HFFc6 (cell line): Measurements from ENCODE around the gene SLC35B3. TPM values are rescaled to one million over a fixed set of nuclear protein-coding genes. Genes with fewer than 3 reads are reported as not detected.

Experiments
- DNase-seq: peaks from one replicate; pipeline ENCODE4 v3.0.0-alpha.2; 2018
- H3K27ac Mint-ChIP-seq: 2 replicates; pipeline ENCODE4 v1.8.0; 2020; ENCODE audit warnings: mild to moderate bottlenecking, mixed read lengths
- H3K27me3 Mint-ChIP-seq: 2 replicates; pipeline ENCODE4 v1.8.0; 2021; ENCODE audit warnings: mild to moderate bottlenecking, moderate library complexity, mixed read lengths; ENCODE audit not compliant: insufficient read depth
- H3K36me3 Mint-ChIP-seq: 2 replicates; pipeline ENCODE4 v1.8.0; 2021; ENCODE audit warnings: low read depth, mixed read lengths
- H3K4me1 Mint-ChIP-seq: 2 replicates; pipeline ENCODE4 v1.8.0; 2020; ENCODE audit warnings: low read depth, mixed read lengths
- H3K4me3 Mint-ChIP-seq: 2 replicates; pipeline ENCODE4 v1.8.0; 2020; ENCODE audit warnings: mild to moderate bottlenecking, moderate library complexity, mixed read lengths
- H3K9me3 Mint-ChIP-seq: 2 replicates; pipeline ENCODE4 v1.8.0; 2020; ENCODE audit warnings: mild to moderate bottlenecking, mixed read lengths
- CTCF ChIP-seq: fragments of 200-600 bp; sonication (generic); IDR thresholded peaks from 2 replicates; pipeline ENCODE4 v1.5.0; 2021; ENCODE audit warnings: antibody characterized with exemption, mild to moderate bottlenecking
- total RNA-seq, 6 experiments: library from RNA; stranded (reverse); fragmentation: NEBNext Ultra II Directional; extraction: Animal tissue kit (Norgen Biotek cat#: 25700); gene quantifications; 2 replicates in 1 of 6; 3 replicates in 5 of 6; pipeline ENCODE4 v1.2.3, GENCODE V29; 2021

SLC35B3 gene
- total RNA-seq, 6 experiments from 2014 or later = 23.3 to 30.0 (median 27.4) TPM

GRCh38 chr6:8391934-8392333, 43.4 kb downstream of the SLC35B3 start:
- Mint-ChIP-seq H3K4me3 (no peak overlapping the region), H3K27me3 (peaks cover 1% of the 10 kb centered on the region; the same call in 1 of the 2 replicates), H3K36me3 (no peaks in the 10 kb centered on the region), H3K4me1 (no peaks in the 10 kb centered on the region), H3K9me3 (no peaks in the 10 kb centered on the region), H3K27ac (no peak overlapping the region)
- TF ChIP-seq CTCF = no peak
- no peak for DNase-seq

- Mint-ChIP-seq H3K27ac (no peak overlapping the region), H3K4me1 (no peaks in the 10 kb centered on the region), H3K27me3 (no peaks in the 10 kb centered on the region), H3K36me3 (no peaks in the 10 kb centered on the region), H3K9me3 (no peaks in the 10 kb centered on the region; the same call in 1 of the 2 replicates), H3K4me3 (no peak overlapping the region)
- DNase-seq = no peak
- TF ChIP-seq CTCF = no peak
Measured at GRCh38 chr6:8389036-8389818, 46.1 kb downstream of the SLC35B3 start.

- no peaks in the 10 kb centered on the region for H3K36me3 Mint-ChIP-seq
- no peaks in the 10 kb centered on the region for H3K4me1 Mint-ChIP-seq
- no peaks in the 10 kb centered on the region for H3K27me3 Mint-ChIP-seq
- peaks cover under 1% of the 10 kb centered on the region; the same call in 1 of the 2 replicates for H3K9me3 Mint-ChIP-seq
- no peak overlapping the region for H3K4me3 Mint-ChIP-seq
- DNase-seq = no peak
- no peak for TF ChIP-seq CTCF
- no peak overlapping the region for H3K27ac Mint-ChIP-seq
Measured at GRCh38 chr6:8387942-8388437, 47.4 kb downstream of the SLC35B3 start.

GRCh38 chr6:8383584-8383983, 51.8 kb downstream of the SLC35B3 start:
- no peak overlapping the region for H3K27ac Mint-ChIP-seq
- H3K4me1 Mint-ChIP-seq = no peaks in the 10 kb centered on the region
- H3K9me3 Mint-ChIP-seq = peaks cover 24% of the 10 kb centered on the region
- H3K36me3 Mint-ChIP-seq = no peaks in the 10 kb centered on the region
- no peak for DNase-seq
- no peak overlapping the region for H3K4me3 Mint-ChIP-seq
- no peak for TF ChIP-seq CTCF
- H3K27me3 Mint-ChIP-seq = peaks cover 3% of the 10 kb centered on the region; the same call in 1 of the 2 replicates

- Mint-ChIP-seq H3K4me3 (no peak overlapping the region), H3K36me3 (no peaks in the 10 kb centered on the region), H3K27me3 (peaks cover 3% of the 10 kb centered on the region; the same call in 1 of the 2 replicates), H3K27ac (no peak overlapping the region), H3K4me1 (no peaks in the 10 kb centered on the region), H3K9me3 (peaks cover 31% of the 10 kb centered on the region)
- DNase-seq = no peak
- no peak for TF ChIP-seq CTCF
Measured at GRCh38 chr6:8382434-8382833, 52.9 kb downstream of the SLC35B3 start.
